ENCODE results near the gene TRIM26. TPM values are rescaled to one million over a fixed set of nuclear protein-coding genes. Genes with fewer than 3 reads are reported as not detected.

The TRIM26 gene
- total and polyA plus RNA-seq, 2 of the 8 experiments (the other 6 are each of a cell fraction or from before 2014, with no cell fraction given) = 21.5 to 32.3 TPM

DNA sequence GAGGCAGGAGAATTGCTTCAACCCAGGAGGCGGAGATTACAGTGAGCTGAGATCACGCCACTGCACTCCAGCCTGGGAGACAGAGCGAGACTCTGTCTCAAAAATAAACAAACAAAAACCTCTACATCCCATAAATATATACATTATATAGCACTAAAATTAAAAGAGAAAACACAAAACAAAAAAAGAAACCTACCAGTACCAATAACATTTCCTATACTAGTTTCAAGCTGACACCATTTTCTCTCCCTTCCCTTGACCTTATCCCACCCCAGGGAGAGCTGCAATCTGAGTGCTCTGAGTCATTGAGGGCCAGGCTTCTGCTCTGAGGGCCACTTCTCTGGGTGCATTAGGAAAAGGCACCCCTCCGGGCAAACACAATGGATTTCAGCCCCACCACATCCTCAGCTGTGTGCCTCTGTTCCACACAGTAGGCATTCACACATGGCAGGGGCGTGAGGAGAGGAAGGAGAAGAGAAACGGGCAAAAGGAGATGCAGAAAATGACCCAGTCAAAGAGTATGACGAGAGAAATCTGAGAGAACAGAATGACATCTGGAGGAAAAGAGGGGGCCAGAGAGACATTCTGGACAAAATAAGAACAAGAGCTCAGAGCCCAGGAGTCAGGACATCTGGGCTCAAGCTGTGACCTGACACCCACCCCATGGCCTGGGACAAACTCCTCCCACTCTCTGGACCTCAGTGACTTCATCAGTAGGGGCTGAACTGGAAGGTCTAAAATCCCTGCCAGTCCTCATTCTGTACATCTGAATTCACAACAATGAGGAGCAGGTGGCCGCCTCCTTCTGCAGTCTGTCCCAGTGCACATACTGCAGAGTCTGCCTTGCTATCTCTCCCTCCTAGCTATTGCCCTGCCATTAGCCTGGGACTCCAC lies 18.2 kb downstream of the TRIM26 start:
- H3K4me2 ChIP-seq (ENCODE audit: insufficient read depth in 1 of 2, low read depth in 2 of 2, low read length in 2 of 2) = no peak overlapping the region
- no peaks in the 10 kb centered on the region for H3K4me1 ChIP-seq (replicated peaks in 1 of 4; ENCODE audit: control insufficient read depth in 3 of 4, insufficient read depth in 4 of 4, low read length in 3 of 4)
- H2BK120ac ChIP-seq (replicated peaks; ENCODE audit: low read depth, low read length) = no peak overlapping the region
- FAIRE-seq = no peak
- H3K4me3 ChIP-seq (ENCODE audit: extremely low read depth in 1 of 4, insufficient read depth in 2 of 4, low read depth in 3 of 4, low read length in 4 of 4) = no peak overlapping the region
- no peak overlapping the region for H2BK12ac ChIP-seq (ENCODE audit: low read depth, low read length)
- H2AFZ ChIP-seq (ENCODE audit: low read length) = no peak overlapping the region
- H2BK5ac ChIP-seq (ENCODE audit: low read depth, low read length) = no peak overlapping the region
- POLR2A ChIA-PET (ENCODE audit: partially characterized antibody) = interaction anchor here (2.4 to 3.8 kb wide), 2 partner anchors 11 to 19 kb away, joined by 7 to 18 read pairs; partner anchors contain the start of gene TRIM26
- peaks cover 6 to 14% of the 10 kb centered on the region in 2 experiments for H4K20me1 ChIP-seq (replicated peaks in 1 of 2; ENCODE audit: control insufficient read depth in 1 of 2, insufficient read depth in 2 of 2, low read length in 2 of 2)
- H4K5ac ChIP-seq (ENCODE audit: insufficient read length, low read depth, low read length) = no peak overlapping the region
- no peak overlapping the region for H3K9ac ChIP-seq (replicated peaks in 1 of 4; ENCODE audit: extremely low read depth in 1 of 4, low read depth in 3 of 4, low read length in 3 of 4)
- H3K14ac ChIP-seq (ENCODE audit: insufficient read length) = no peak overlapping the region
- H3K18ac ChIP-seq (ENCODE audit: extremely low read depth, low read length) = no peak overlapping the region
- no peak overlapping the region for H4K8ac ChIP-seq (ENCODE audit: extremely low read depth, insufficient read depth, low read length)
- H3K56ac ChIP-seq (replicated peaks; ENCODE audit: insufficient read length, low read depth, low read length) = no peak overlapping the region
- no peaks in the 10 kb centered on the region for H3K79me2 ChIP-seq (ENCODE audit: control insufficient read depth in 1 of 2, insufficient read depth in 2 of 2, low read length in 2 of 2)
- peaks cover 10 to 39% (median 29%) of the 10 kb centered on the region in 4 experiments; a peak in 5 of 8 replicates for H3K36me3 ChIP-seq (ENCODE audit: control insufficient read depth in 2 of 4, insufficient read depth in 4 of 4, low read length in 3 of 4)
- TF ChIP-seq JUND (IDR thresholded peaks at IDR 0.05; ENCODE audit: low read length) (no peak), SUZ12 (IDR thresholded peaks at IDR 0.05; ENCODE audit: low read length) (no peak), POLR2A (IDR thresholded peaks at IDR 0.05; ENCODE audit: control extremely low read depth in 1 of 2, low read depth in 2 of 2, low read length in 2 of 2) (no peak), CTBP2 (IDR thresholded peaks at IDR 0.05; ENCODE audit: borderline replicate concordance, insufficient read depth, insufficient read length, low read length) (no peak), CREB1 (IDR thresholded peaks at IDR 0.05) (no peak), HDAC6 (IDR thresholded peaks at IDR 0.05; ENCODE audit: low read depth, low read length) (no peak), TAF7 (optimal IDR thresholded peaks at IDR 0.05; ENCODE audit: borderline replicate concordance, low read depth, low read length) (no peak), RAD21 (IDR thresholded peaks at IDR 0.05 in 1 of 2, conservative IDR thresholded peaks at IDR 0.05 in 1 of 2; ENCODE audit: low read depth in 2 of 2, low read length in 2 of 2) (no peak), KDM5A (IDR thresholded peaks at IDR 0.05; ENCODE audit: low read length) (no peak), TBP (IDR thresholded peaks at IDR 0.05; ENCODE audit: low read depth, low read length) (no peak)
- H4K91ac ChIP-seq (replicated peaks; ENCODE audit: insufficient read length, low read length) = no peak overlapping the region
- no peak for DNase-seq (ENCODE audit: low read depth in 1 of 2, low spot score in 2 of 2)
- no peak overlapping the region for H2BK15ac ChIP-seq (ENCODE audit: low read length)
- no peak overlapping the region for H2BK20ac ChIP-seq (ENCODE audit: low read length)
- H3K23me2 ChIP-seq (ENCODE audit: low read depth, low read length) = no peaks in the 10 kb centered on the region
- H3K9me3 ChIP-seq (ENCODE audit: insufficient read depth in 2 of 2, low read depth in 1 of 2, low read length in 1 of 2) = no peaks in the 10 kb centered on the region
- no peak overlapping the region for H3K27ac ChIP-seq (ENCODE audit: low read depth, low read length)
- no peak overlapping the region for H3K23ac ChIP-seq (ENCODE audit: insufficient read length)
- no peaks in the 10 kb centered on the region for H3K79me1 ChIP-seq (ENCODE audit: low read depth, low read length)
- H2AK5ac ChIP-seq (ENCODE audit: low read depth, low read length) = no peak overlapping the region
- CTCF ChIA-PET (ENCODE audit: partially characterized antibody) = interaction anchor here (1.0 to 1.6 kb wide), 3 partner anchors 64 to 92 kb away, joined by 3 to 4 read pairs (median 4); no protein-coding TSS in a partner anchor
- WGBS, 2 experiments (ENCODE audit: extremely low coverage in 1 of 2, insufficient coverage in 1 of 2, insufficient read length in 1 of 2, insufficient replicate concordance in 2 of 2, low coverage in 1 of 2, low lambda C conversion rate in 2 of 2, missing lambda C conversion rate in 1 of 2) = 88% methylated on average over 8 of the region's 8 CpGs; no CpG with 5 or more reads in 1 of the 2 experiments
- H3K27me3 ChIP-seq (replicated peaks in 1 of 4; ENCODE audit: control insufficient read depth in 3 of 4, extremely low read depth in 1 of 4, insufficient read depth in 3 of 4, low read length in 3 of 4) = no peaks in the 10 kb centered on the region
- H3K4ac ChIP-seq (replicated peaks; ENCODE audit: insufficient read length, low read depth, low read length) = no peak overlapping the region
